A673 (cell line): ENCODE data around the gene C1QB. TPM values are rescaled to one million over a fixed set of nuclear protein-coding genes. Genes with fewer than 3 reads are reported as not detected.

ENCODE experiments used
- BruUV-seq: library from RNA; stranded (reverse); fragments of 400-500 nt; replicated peaks from 2 replicates; lab custom pipeline; 2021; lab: Mats Ljungman, UMichigan
- CTCF ChIA-PET: fragments of 300-600 bp; sonication (Branson Sonifier 250); formaldehyde crosslinking; loops from one replicate; lab custom pipeline; 2022; ENCODE audit warnings: antibody characterized with exemption; lab: Charles Lee
- POLR2A ChIA-PET: fragments of 300-600 bp; sonication (Branson Sonifier 250); formaldehyde crosslinking; loops from one replicate; lab custom pipeline; 2022; ENCODE audit warnings: antibody characterized with exemption; ENCODE audit not compliant: low non-redundant PET; lab: Charles Lee
- DNase-seq: peaks from one replicate; pipeline ENCODE4 v3.0.0-alpha.2; 2015; ENCODE audit warnings: low spot score
- H3K27ac ChIP-seq: fragments of 200-600 bp; sonication (generic); 2 replicates; pipeline ENCODE4 v1.5.1; 2016; ENCODE audit warnings: mixed run types, low read depth, mild to moderate bottlenecking, mixed read lengths, antibody characterized with exemption, low read length; ENCODE audit not compliant: poor library complexity, severe bottlenecking
- H3K27me3 ChIP-seq: fragments of 200-600 bp; sonication (generic); replicated peaks from 2 replicates; pipeline ENCODE4 v1.6.1; 2017; ENCODE audit warnings: mixed run types, low read depth, mild to moderate bottlenecking, mixed read lengths, antibody characterized with exemption, low read length; ENCODE audit not compliant: insufficient read depth, poor library complexity
- H3K36me3 ChIP-seq: fragments of 200-600 bp; sonication (generic); 2 replicates; pipeline ENCODE4 v1.6.1; 2016; ENCODE audit warnings: mixed run types, mild to moderate bottlenecking, mixed read lengths, antibody characterized with exemption, low read length; ENCODE audit not compliant: insufficient read depth, poor library complexity, severe bottlenecking
- H3K4me1 ChIP-seq: fragments of 200-600 bp; sonication (generic); 2 replicates; pipeline ENCODE4 v1.6.1; 2017; ENCODE audit warnings: mixed run types, mild to moderate bottlenecking, mixed read lengths, antibody characterized with exemption, low read length; ENCODE audit not compliant: insufficient read depth, poor library complexity, severe bottlenecking
- H3K4me3 ChIP-seq: fragments of 200-600 bp; sonication (generic); 2 replicates; pipeline ENCODE4 v1.5.1; 2016; ENCODE audit warnings: low read depth, mixed run types, mild to moderate bottlenecking, mixed read lengths, low read length; ENCODE audit not compliant: poor library complexity, severe bottlenecking
- H3K9me3 ChIP-seq: fragments of 200-600 bp; sonication (generic); 2 replicates; pipeline ENCODE4 v1.6.1; 2016; ENCODE audit warnings: mixed run types, low read depth, mild to moderate bottlenecking, mixed read lengths, antibody characterized with exemption, low read length; ENCODE audit not compliant: poor library complexity, severe bottlenecking
- EZH2 ChIP-seq: fragments of 200-600 bp; sonication (generic); IDR thresholded peaks from 2 replicates; pipeline ENCODE4 v1.6.1; 2017; ENCODE audit warnings: borderline replicate concordance, low read depth, mild to moderate bottlenecking, mixed read lengths, antibody characterized with exemption, low read length; ENCODE audit not compliant: poor library complexity, severe bottlenecking
- intact Hi-C: fragments of 100-400 bp; cut with micrococcal nuclease; formaldehyde crosslinking; loops from one replicate; pipeline ENCODE4 v1.10.0; 2022; ENCODE audit not compliant: unreplicated experiment
- total RNA-seq: library from RNA; stranded (reverse); gene quantifications from 2 replicates; pipeline ENCODE4 v1.2.3, GENCODE V29; 2021
- TF ChIP-seq, protein P1 (sequence below): fragments of 300-800, 200-600 bp; sonication (generic); conservative IDR thresholded peaks from 2 replicates; pipeline ENCODE4 v1.5.1; 2017; ENCODE audit warnings: low read depth, mild to moderate bottlenecking, antibody characterized with exemption, low read length, moderate library complexity, mixed read lengths

The C1QB gene
- total RNA-seq, 1 experiment from 2014 or later: not detected

DNA sequence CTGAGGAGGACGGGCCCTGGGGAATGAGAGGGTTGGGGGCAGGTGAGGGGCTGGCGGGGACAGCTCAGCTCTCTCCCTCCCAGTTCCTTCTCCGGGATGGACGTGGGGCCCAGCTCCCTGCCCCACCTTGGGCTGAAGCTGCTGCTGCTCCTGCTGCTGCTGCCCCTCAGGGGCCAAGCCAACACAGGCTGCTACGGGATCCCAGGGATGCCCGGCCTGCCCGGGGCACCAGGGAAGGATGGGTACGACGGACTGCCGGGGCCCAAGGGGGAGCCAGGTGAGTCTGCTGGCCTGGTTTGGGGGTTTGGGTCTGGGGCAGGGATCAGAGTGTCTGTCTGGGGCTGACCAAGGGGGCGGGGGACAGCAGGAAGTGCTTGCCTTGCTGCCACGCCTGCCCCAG is 9.1 kb upstream of the C1QB start:
- no peaks in the 10 kb centered on the region for H3K27me3 ChIP-seq
- intact Hi-C loops: loop anchor here (10.0 kb wide), 1 partner anchor 529 kb away; no protein-coding TSS in a partner anchor
- POLR2A ChIA-PET: no interaction called here

DNA sequence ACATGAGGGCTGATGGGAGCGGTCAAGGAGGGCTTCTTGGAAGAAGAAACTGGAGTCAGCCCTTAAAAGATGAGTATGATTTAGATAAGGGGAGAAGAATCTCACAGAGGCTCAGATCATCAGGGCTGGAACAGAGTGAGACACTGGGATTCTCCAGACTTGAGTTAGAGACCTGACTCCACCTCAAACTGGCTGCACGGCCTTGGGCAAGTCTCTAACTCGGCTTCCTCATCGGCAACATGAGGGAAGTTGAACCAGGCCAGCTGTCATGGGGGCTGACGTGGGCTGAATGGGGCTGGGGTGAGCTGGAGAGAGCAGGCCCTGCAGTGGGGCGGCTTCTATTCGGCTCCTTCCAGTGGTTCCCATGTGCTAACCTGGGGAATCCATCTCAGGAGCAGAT is 7.1 kb upstream of the C1QB start:
- no peak for TF ChIP-seq EZH2
- TF ChIP-seq, protein P1, sequence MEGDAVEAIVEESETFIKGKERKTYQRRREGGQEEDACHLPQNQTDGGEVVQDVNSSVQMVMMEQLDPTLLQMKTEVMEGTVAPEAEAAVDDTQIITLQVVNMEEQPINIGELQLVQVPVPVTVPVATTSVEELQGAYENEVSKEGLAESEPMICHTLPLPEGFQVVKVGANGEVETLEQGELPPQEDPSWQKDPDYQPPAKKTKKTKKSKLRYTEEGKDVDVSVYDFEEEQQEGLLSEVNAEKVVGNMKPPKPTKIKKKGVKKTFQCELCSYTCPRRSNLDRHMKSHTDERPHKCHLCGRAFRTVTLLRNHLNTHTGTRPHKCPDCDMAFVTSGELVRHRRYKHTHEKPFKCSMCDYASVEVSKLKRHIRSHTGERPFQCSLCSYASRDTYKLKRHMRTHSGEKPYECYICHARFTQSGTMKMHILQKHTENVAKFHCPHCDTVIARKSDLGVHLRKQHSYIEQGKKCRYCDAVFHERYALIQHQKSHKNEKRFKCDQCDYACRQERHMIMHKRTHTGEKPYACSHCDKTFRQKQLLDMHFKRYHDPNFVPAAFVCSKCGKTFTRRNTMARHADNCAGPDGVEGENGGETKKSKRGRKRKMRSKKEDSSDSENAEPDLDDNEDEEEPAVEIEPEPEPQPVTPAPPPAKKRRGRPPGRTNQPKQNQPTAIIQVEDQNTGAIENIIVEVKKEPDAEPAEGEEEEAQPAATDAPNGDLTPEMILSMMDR: no peak
- Histone ChIP-seq H3K27me3 (no peaks in the 10 kb centered on the region), H3K36me3 (no peaks in the 10 kb centered on the region), H3K9me3 (no peaks in the 10 kb centered on the region), H3K4me3 (no peak overlapping the region), H3K4me1 (no peaks in the 10 kb centered on the region), H3K27ac (no peak overlapping the region)
- POLR2A ChIA-PET: interaction anchor here (0.8 kb wide), 1 partner anchor 53 kb away, joined by 3 read pairs; no protein-coding TSS in a partner anchor
- BruUV-seq: no TSS peak
- no peak for DNase-seq
- CTCF ChIA-PET: no interaction called here
- intact Hi-C loops: loop anchor here (10.0 kb wide), 1 partner anchor 531 kb away; no protein-coding TSS in a partner anchor

More for the DNA sequence above, 9.1 kb upstream of the C1QB start:
- DNase-seq: no peak
- CTCF ChIA-PET: no interaction called here
- Histone ChIP-seq H3K27ac (no peak overlapping the region), H3K4me3 (no peak overlapping the region), H3K4me1 (no peaks in the 10 kb centered on the region), H3K9me3 (no peaks in the 10 kb centered on the region), H3K36me3 (no peaks in the 10 kb centered on the region)
- no TSS peak for BruUV-seq
- TF ChIP-seq EZH2: no peak
- TF ChIP-seq, protein P1: no peak

DNA sequence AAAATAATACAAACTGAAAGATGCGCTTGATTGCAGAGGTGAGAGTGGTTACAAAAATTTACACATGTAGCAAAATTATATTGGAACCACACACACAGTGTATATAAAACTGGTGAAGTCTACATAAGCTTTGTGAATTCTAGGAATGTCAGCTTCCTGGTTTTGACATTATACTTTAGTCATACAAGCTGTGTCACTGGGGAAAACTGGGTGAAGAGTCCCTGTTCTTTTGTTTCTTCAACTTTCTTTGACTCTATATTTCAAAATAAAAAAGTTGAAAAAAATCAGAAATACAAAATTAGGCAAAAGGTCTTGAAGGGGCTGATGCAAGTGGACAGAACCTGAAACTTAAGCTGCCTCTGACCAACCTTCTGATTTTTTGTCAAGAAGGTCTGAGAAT is 6.7 kb upstream of the C1QB start:
- H3K4me3 ChIP-seq: no peak overlapping the region
- no peaks in the 10 kb centered on the region for H3K4me1 ChIP-seq
- H3K9me3 ChIP-seq: no peaks in the 10 kb centered on the region
- POLR2A ChIA-PET: interaction anchor here (0.5 to 0.8 kb wide), 2 partner anchors 52 to 883 kb away, joined by 3 to 11 read pairs; no protein-coding TSS in a partner anchor
- DNase-seq: no peak
- no peak overlapping the region for H3K27ac ChIP-seq
- intact Hi-C loops: loop anchor here (10.0 kb wide), 1 partner anchor 532 kb away; no protein-coding TSS in a partner anchor
- CTCF ChIA-PET: interaction anchor here (0.5 kb wide), 1 partner anchor 627 kb away, joined by 3 read pairs; no protein-coding TSS in a partner anchor
- no TSS peak for BruUV-seq
- no peak for TF ChIP-seq EZH2
- TF ChIP-seq, protein P1: no peak
- no peaks in the 10 kb centered on the region for H3K36me3 ChIP-seq
- H3K27me3 ChIP-seq: no peaks in the 10 kb centered on the region
